Spleen (tissue), 7 donors: ENCODE results near the gene DPEP2NB.

ENCODE experiments used
- POLR2A ChIP-seq, 3 donors: fragments of 450-650 bp; IDR thresholded peaks; one replicate each; pipeline ENCODE4 v1.5.1; 2017; ENCODE audit warnings: antibody characterized with exemption in 3 of 3, mild to moderate bottlenecking in 1 of 3
- POLR2AphosphoS5 ChIP-seq, 3 donors: sonication (generic); formaldehyde crosslinking; IDR thresholded peaks; one replicate each; pipeline ENCODE4 v1.5.1; 2017; ENCODE audit warnings: antibody characterized with exemption in 3 of 3
- TF ChIP-seq, protein P1 (sequence below), 11 experiments: fragments of 200-600 bp in 7 of 11; fragments of 450-650 bp in 4 of 11; sonication (generic) in 4 of 11; IDR thresholded peaks in 8 of 11; conservative IDR thresholded peaks in 3 of 11; 1 replicate in 7 of 11; 2 replicates in 4 of 11; pipeline versions ENCODE4 v1.4.0 to v1.8.0; 2016 to 2021; ENCODE audit warnings: antibody characterized with exemption in 11 of 11, inconsistent platforms in 4 of 11, mild to moderate bottlenecking in 1 of 11
- donor health status: DM: no; HTN: no; CAD: no; lungs with moderate emphysema.
- donor health status: DM: no; HTN: no; CAD: no.
- donor health status: DM: no; HTN: no; CAD: no.

GRCh38 chr16:67968400-67969253, 47.1 kb downstream of the DPEP2NB start, which contains the start of gene SLC12A4:
- TF ChIP-seq POLR2A (IDR thresholded peaks at IDR 0.05) (peak in 1 of 3 donors; percentile 63), POLR2AphosphoS5 (IDR thresholded peaks at IDR 0.05) (peak; percentile 75 to 84 (median 82))
- TF ChIP-seq, protein P1, sequence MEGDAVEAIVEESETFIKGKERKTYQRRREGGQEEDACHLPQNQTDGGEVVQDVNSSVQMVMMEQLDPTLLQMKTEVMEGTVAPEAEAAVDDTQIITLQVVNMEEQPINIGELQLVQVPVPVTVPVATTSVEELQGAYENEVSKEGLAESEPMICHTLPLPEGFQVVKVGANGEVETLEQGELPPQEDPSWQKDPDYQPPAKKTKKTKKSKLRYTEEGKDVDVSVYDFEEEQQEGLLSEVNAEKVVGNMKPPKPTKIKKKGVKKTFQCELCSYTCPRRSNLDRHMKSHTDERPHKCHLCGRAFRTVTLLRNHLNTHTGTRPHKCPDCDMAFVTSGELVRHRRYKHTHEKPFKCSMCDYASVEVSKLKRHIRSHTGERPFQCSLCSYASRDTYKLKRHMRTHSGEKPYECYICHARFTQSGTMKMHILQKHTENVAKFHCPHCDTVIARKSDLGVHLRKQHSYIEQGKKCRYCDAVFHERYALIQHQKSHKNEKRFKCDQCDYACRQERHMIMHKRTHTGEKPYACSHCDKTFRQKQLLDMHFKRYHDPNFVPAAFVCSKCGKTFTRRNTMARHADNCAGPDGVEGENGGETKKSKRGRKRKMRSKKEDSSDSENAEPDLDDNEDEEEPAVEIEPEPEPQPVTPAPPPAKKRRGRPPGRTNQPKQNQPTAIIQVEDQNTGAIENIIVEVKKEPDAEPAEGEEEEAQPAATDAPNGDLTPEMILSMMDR (IDR thresholded peaks at IDR 0.05 in 8 of 11, conservative IDR thresholded peaks at IDR 0.05 in 3 of 11), result peak in 1 of 11 experiments; percentile 15
